Astrocyte of the spinal cord (primary cell): Measurements from ENCODE around the gene GVQW3.

Experiments used
- DNase-seq: peaks from one replicate; pipeline ENCODE4 v3.0.0; 2011; ENCODE audit warnings: low read depth, low spot score
- H3K4me3 ChIP-seq: 2 replicates; pipeline ENCODE4 v1.5.1; 2011; ENCODE audit warnings: low read depth, mild to moderate bottlenecking, low read length, moderate library complexity
- in situ Hi-C: cut with HindIII; loops from 2 replicates; pipeline ENCODE4 v1.10.0; 2017; ENCODE audit warnings: low sequenced_read_pairs
- TF ChIP-seq, protein P1 (sequence below): IDR thresholded peaks from 2 replicates; pipeline ENCODE4 v1.5.1; 2012; ENCODE audit warnings: low read depth, mild to moderate bottlenecking, low read length, inconsistent platforms

Gene GVQW3

DNA sequence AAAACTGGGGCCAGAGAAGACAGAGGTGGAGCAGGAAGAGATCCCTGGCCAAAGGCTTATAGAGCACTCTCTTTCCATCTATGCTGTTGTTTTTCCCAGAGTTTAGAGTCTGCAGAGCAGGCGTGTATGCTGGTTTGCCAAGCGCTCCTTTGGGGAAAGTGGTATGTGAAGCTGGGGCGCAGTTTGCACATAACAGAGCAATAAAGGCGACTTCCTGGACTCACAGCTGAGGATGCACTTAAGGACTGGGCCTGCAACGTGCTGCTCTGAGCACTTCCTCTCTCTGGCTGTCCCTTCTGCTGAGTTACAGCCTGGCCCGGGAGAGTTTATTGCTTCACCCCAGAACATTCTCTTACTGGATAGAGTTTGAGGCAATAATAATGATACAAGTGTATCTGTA is 41.9 kb upstream of the GVQW3 start:
- in situ Hi-C loops = no loop called here
- no peak for DNase-seq
- TF ChIP-seq, protein P1, sequence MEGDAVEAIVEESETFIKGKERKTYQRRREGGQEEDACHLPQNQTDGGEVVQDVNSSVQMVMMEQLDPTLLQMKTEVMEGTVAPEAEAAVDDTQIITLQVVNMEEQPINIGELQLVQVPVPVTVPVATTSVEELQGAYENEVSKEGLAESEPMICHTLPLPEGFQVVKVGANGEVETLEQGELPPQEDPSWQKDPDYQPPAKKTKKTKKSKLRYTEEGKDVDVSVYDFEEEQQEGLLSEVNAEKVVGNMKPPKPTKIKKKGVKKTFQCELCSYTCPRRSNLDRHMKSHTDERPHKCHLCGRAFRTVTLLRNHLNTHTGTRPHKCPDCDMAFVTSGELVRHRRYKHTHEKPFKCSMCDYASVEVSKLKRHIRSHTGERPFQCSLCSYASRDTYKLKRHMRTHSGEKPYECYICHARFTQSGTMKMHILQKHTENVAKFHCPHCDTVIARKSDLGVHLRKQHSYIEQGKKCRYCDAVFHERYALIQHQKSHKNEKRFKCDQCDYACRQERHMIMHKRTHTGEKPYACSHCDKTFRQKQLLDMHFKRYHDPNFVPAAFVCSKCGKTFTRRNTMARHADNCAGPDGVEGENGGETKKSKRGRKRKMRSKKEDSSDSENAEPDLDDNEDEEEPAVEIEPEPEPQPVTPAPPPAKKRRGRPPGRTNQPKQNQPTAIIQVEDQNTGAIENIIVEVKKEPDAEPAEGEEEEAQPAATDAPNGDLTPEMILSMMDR = no peak
- H3K4me3 ChIP-seq = no peak overlapping the region

DNA sequence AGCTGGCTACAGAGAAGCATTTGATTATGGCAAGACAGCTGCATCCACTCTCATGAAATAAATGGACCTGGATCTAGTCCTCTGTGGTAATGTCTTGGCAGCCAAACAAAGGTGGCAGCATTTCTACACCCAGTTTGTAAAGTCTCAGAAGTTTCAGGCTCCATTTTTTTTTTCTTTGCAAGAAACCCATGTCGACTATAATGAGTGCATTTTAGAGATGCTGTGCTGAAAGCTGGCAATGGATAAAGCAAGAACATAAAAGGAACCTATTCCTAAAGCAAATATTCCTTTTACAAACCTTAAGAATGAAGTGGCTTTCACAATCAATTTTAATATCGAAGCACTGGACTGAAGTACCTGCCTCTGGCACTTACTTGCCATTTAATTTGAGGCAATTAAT is 33.7 kb upstream of the GVQW3 start:
- DNase-seq = peak; percentile 21
- no peak overlapping the region for H3K4me3 ChIP-seq
- in situ Hi-C loops = no loop called here
- TF ChIP-seq, protein P1 = no peak

DNA sequence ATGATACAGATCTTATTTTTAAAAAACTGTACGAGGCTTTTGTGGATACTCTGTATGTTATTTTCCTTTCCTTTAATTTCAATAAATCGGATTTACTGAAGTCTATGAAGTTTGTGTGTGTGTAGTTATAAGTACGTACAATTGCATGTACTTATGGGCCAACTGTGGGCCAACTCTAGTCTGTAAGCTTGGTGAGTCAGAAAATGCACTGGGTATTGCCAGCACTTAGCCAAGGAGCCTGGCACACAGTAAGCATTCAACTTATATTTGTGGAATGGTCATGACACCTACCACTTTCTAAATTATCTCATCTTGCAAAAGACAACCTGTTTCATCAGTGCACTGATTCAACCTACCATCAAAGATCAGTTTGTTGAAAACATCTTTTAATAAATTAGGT is 32.8 kb upstream of the GVQW3 start:
- in situ Hi-C loops = no loop called here
- H3K4me3 ChIP-seq = no peak overlapping the region
- no peak for DNase-seq
- TF ChIP-seq, protein P1 = no peak

DNA sequence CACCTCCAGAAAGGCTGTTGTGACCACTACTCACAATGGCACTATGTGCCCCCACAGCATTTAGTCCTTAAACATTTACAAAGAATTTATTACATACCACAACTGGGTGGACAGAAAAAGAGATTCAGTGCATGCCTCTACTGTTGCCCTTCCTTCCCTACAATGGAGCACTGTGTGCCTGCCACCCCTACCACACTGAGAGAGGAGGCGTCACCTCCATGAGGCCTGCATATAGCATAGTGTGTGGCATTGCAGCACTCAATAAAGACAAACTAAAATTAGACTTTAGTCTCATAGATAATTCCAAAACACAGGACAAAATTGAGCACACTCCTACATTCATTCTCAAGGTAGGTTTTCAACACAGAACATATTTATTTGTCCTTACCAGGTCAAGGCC is 26.0 kb upstream of the GVQW3 start:
- H3K4me3 ChIP-seq = no peak overlapping the region
- DNase-seq = no peak
- in situ Hi-C loops = no loop called here
- TF ChIP-seq, protein P1 = no peak

DNA sequence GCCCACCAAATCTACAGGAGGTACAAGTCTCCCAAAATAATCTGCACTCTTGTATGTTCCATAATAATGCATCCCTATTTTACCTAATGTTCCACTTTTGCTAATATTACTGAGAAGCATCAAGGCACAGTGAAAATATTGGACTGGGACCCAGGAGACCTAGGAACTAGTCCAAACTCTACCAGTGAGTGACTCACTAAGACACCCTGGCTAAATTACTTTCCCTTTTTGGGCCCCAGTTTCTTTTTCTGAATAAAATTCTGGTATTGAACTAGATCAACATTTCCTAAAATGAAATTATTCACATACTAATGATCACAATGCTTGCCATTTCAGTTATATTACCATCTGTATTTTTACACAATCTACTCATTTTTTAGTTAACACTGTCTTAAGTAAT is 19.7 kb upstream of the GVQW3 start:
- in situ Hi-C loops = no loop called here
- no peak for DNase-seq
- TF ChIP-seq, protein P1 = no peak
- no peak overlapping the region for H3K4me3 ChIP-seq

DNA sequence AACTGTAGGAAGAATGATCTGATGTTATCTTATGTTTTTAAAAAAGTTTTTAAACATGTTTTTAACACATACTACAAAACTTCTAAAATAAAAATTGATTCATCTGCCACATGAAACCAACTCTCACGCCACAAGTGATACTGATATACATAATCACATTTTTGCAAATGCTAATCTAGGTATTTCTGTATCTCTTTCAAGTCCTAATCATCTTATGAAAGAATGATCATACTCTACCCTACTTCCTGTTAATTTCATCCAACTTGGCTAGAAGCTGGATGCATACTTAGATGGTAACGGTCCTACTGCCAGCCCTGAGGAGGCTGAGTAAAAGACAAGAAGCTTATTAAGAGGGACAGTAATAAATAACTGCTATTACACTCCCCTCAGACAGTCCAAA is 19.3 kb upstream of the GVQW3 start:
- H3K4me3 ChIP-seq = no peak overlapping the region
- in situ Hi-C loops = no loop called here
- TF ChIP-seq, protein P1 = no peak
- DNase-seq = no peak

DNA sequence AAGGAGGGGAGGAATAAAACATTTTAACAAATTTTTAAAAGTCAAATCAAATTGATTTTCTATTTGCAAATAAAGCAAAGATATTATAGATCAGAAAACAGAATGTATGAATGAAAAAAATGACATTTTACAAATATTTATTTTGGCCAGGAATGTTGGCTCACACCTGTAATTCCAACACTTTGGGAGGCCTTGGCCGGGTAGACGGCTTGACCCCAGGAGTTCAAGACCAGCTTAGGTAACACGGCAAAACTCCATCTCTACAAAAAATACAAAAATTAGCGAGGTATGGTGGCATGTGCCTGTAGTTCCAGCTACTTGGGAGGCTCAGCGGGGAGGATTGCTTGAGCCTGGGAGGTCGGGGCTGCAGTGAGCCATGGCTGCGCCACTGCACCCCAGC is 18.4 kb upstream of the GVQW3 start:
- DNase-seq = no peak
- H3K4me3 ChIP-seq = no peak overlapping the region
- TF ChIP-seq, protein P1 = no peak
- in situ Hi-C loops = no loop called here
